HCT116 (cell line): ENCODE data around the gene GRAMD4. TPM values are rescaled to one million over a fixed set of nuclear protein-coding genes. Genes with fewer than 3 reads are reported as not detected.
A peak's percentile ranks its signal among the peaks of the same experiment; 100 is the strongest.

ENCODE experiments used
- ATAC-seq: fragments of 200-7000 bp; cut with Tn5 transposase; 2 replicates; pipeline ENCODE4 v1.9.1; 2020; ENCODE audit warnings: mild to moderate bottlenecking, moderate library complexity
- BruUV-seq: library from RNA; stranded (reverse); fragments of 400-500 nt; replicated peaks from 2 replicates; lab custom pipeline; 2021; lab: Mats Ljungman, UMichigan
- CTCF ChIA-PET: fragments of 300-600 bp; sonication (Branson Sonifier 250); formaldehyde crosslinking; loops from one replicate; lab custom pipeline; 2021; ENCODE audit warnings: antibody characterized with exemption; lab: Charles Lee
- POLR2A ChIA-PET: fragments of 300-600, 350-600 bp; sonication (Branson Sonifier 250); formaldehyde crosslinking; loops from one replicate; lab custom pipeline; 2021; ENCODE audit warnings: antibody characterized with exemption; lab: Charles Lee
- RAD21 ChIA-PET, 2 experiments: fragments of 300-600 bp; sonication (Branson Sonifier 250); formaldehyde crosslinking; loops; one replicate each; lab custom pipeline; 2023; ENCODE audit warnings: low total read pairs in 2 of 2; ENCODE audit not compliant: uncharacterized antibody in 2 of 2, unreplicated experiment in 2 of 2, low non-redundant PET in 1 of 2; lab: Charles Lee
- DNase-seq: peaks from one replicate; pipeline ENCODE4 v3.0.0-alpha.2; 2010; ENCODE audit warnings: low read depth, low spot score
- H2AFZ ChIP-seq: fragments of 200-600 bp; shearing (Covaris generic), sonication (generic); 2 replicates; pipeline ENCODE4 v1.6.1; 2017; ENCODE audit warnings: low read depth, mixed run types, mixed read lengths, antibody characterized with exemption, low read length; ENCODE audit not compliant: poor library complexity, severe bottlenecking
- H3K27ac ChIP-seq: 2 replicates; pipeline ENCODE4 v1.5.1; 2012; ENCODE audit warnings: low read depth, low read length
- H3K27me3 ChIP-seq: fragments of 200-600 bp; sonication (generic); 2 replicates; pipeline ENCODE4 v1.6.1; 2016; ENCODE audit warnings: mixed run types, low read length, mixed read lengths; ENCODE audit not compliant: insufficient read depth
- H3K36me3 ChIP-seq, 2 experiments: fragments of 200-500 bp in 1 of 2; fragments of 200-600 bp in 1 of 2; sonication (Bioruptor generic) in 1 of 2; sonication (generic) in 1 of 2; 2 replicates each; pipeline versions ENCODE4 v1.5.1 to v1.6.1; 2014 to 2016; ENCODE audit warnings: low read length in 2 of 2, inconsistent platforms in 1 of 2, mixed read lengths in 1 of 2, mixed run types in 1 of 2; ENCODE audit not compliant: insufficient read depth in 2 of 2, control insufficient read depth in 1 of 2
- H3K4me1 ChIP-seq, 2 experiments: fragments of 200-600 bp in 1 of 2; sonication (generic) in 1 of 2; 2 replicates each; pipeline versions ENCODE4 v1.5.1 to v1.6.1; 2012 to 2017; ENCODE audit warnings: low read length in 2 of 2, inconsistent platforms in 1 of 2, mild to moderate bottlenecking in 1 of 2, mixed read lengths in 1 of 2, mixed run types in 1 of 2, moderate library complexity in 1 of 2; ENCODE audit not compliant: insufficient read depth in 2 of 2, control insufficient read depth in 1 of 2
- H3K4me2 ChIP-seq: fragments of 200-600 bp; sonication (generic); 2 replicates; pipeline ENCODE4 v1.6.1; 2017; ENCODE audit warnings: mixed run types, low read length, mixed read lengths
- H3K4me3 ChIP-seq, 2 experiments: fragments of 200-600 bp in 1 of 2; sonication (generic) in 1 of 2; replicated peaks in 1 of 2; 2 replicates each; pipeline ENCODE4 v1.5.1; 2011 to 2016; ENCODE audit warnings: low read length in 2 of 2, control low read depth in 1 of 2, low read depth in 1 of 2, mild to moderate bottlenecking in 1 of 2, mixed read lengths in 1 of 2, mixed run types in 1 of 2
- H3K79me2 ChIP-seq: fragments of 200-600 bp; sonication (generic); 2 replicates; pipeline ENCODE4 v1.6.1; 2017; ENCODE audit warnings: mild to moderate bottlenecking, mixed run types, low read length, moderate library complexity, mixed read lengths; ENCODE audit not compliant: insufficient read depth
- H3K9ac ChIP-seq: fragments of 200-600 bp; sonication (generic); 2 replicates; pipeline ENCODE4 v1.6.1; 2016; ENCODE audit warnings: low read length, mixed read lengths
- H3K9me2 ChIP-seq: fragments of 200-600 bp; sonication (generic), shearing (Covaris generic); 2 replicates; pipeline ENCODE4 v1.6.1; 2017; ENCODE audit warnings: mixed run types, mild to moderate bottlenecking, moderate library complexity; ENCODE audit not compliant: insufficient read depth
- H3K9me3 ChIP-seq, 2 experiments: fragments of 200-500 bp in 1 of 2; fragments of 200-600 bp in 1 of 2; sonication (Bioruptor generic) in 1 of 2; sonication (generic) in 1 of 2; 2 replicates each; pipeline ENCODE4 v1.6.1; 2014 to 2017; ENCODE audit warnings: low read length in 2 of 2, mixed read lengths in 2 of 2, inconsistent platforms in 1 of 2, low read depth in 1 of 2, mild to moderate bottlenecking in 1 of 2, mixed run types in 1 of 2, moderate library complexity in 1 of 2; ENCODE audit not compliant: control insufficient read depth in 1 of 2, insufficient read depth in 1 of 2
- H4K20me1 ChIP-seq: fragments of 200-600 bp; sonication (generic), shearing (Covaris generic); 2 replicates; pipeline ENCODE4 v1.6.1; 2017; ENCODE audit warnings: mixed run types, mild to moderate bottlenecking, moderate library complexity; ENCODE audit not compliant: insufficient read depth
- ATF3 ChIP-seq: IDR thresholded peaks from 2 replicates; pipeline ENCODE4 v1.6.1; 2012
- CEBPB ChIP-seq: IDR thresholded peaks from 2 replicates; pipeline ENCODE4 v1.6.1; 2012; ENCODE audit warnings: low read depth
- EGR1 ChIP-seq: IDR thresholded peaks from 2 replicates; pipeline ENCODE4 v1.6.1; 2012; ENCODE audit warnings: low read depth
- ELF1 ChIP-seq: IDR thresholded peaks from 2 replicates; pipeline ENCODE4 v1.6.1; 2012; ENCODE audit warnings: low read depth, borderline replicate concordance
- EZH2 ChIP-seq: fragments of 200-600 bp; sonication (generic); IDR thresholded peaks from 2 replicates; pipeline ENCODE4 v1.6.1; 2017; ENCODE audit warnings: antibody characterized with exemption, mixed run types
- EZH2phosphoT487 ChIP-seq: fragments of 200-600 bp; IDR thresholded peaks from 2 replicates; pipeline ENCODE4 v1.6.1; 2018; ENCODE audit warnings: antibody characterized with exemption, borderline replicate concordance
- FOSL1 ChIP-seq: IDR thresholded peaks from 2 replicates; pipeline ENCODE4 v1.6.1; 2012; ENCODE audit warnings: low read depth
- JUND ChIP-seq: IDR thresholded peaks from 2 replicates; pipeline ENCODE4 v1.6.1; 2012
- MAX ChIP-seq: IDR thresholded peaks from 2 replicates; pipeline ENCODE4 v1.6.1; 2012
- POLR2A ChIP-seq: IDR thresholded peaks from 2 replicates; pipeline ENCODE4 v1.7.0; 2011; ENCODE audit warnings: borderline replicate concordance; ENCODE audit not compliant: insufficient read depth, insufficient read length; ENCODE audit errors: extremely low read depth
- RAD21 ChIP-seq: IDR thresholded peaks from 2 replicates; pipeline ENCODE4 v1.6.1; 2012; ENCODE audit warnings: low read depth, mild to moderate bottlenecking
- SIN3A ChIP-seq: IDR thresholded peaks from 2 replicates; pipeline ENCODE4 v1.6.1; 2012; ENCODE audit warnings: low read depth
- SP1 ChIP-seq: IDR thresholded peaks from 2 replicates; pipeline ENCODE4 v1.6.1; 2012; ENCODE audit warnings: low read depth
- SRF ChIP-seq: IDR thresholded peaks from 2 replicates; pipeline ENCODE4 v1.6.1; 2012; ENCODE audit warnings: low read depth
- YY1 ChIP-seq: IDR thresholded peaks from 2 replicates; pipeline ENCODE4 v1.6.1; 2011; ENCODE audit warnings: low read length, low read depth, moderate library complexity, mild to moderate bottlenecking; ENCODE audit not compliant: insufficient replicate concordance; ENCODE audit errors: extremely low read depth
- ZBTB33 ChIP-seq: IDR thresholded peaks from 2 replicates; pipeline ENCODE4 v1.6.1; 2011; ENCODE audit warnings: mild to moderate bottlenecking, low read length, moderate library complexity; ENCODE audit not compliant: insufficient replicate concordance; ENCODE audit errors: extremely low read depth
- ZFX ChIP-seq: fragments of 450-650 bp; IDR thresholded peaks from 2 replicates; pipeline ENCODE4 v1.6.1; 2017
- intact Hi-C: fragments of 100-400 bp; cut with micrococcal nuclease; formaldehyde crosslinking; loops from 2 replicates; pipeline ENCODE4 v1.10.0; 2022
- total RNA-seq: library from RNA; stranded (reverse); gene quantifications from one replicate; pipeline ENCODE4 v1.2.1, GENCODE V29; 2021; ENCODE audit not compliant: unreplicated experiment

Gene GRAMD4
- total RNA-seq, 1 experiment from 2014 or later: 25.8 TPM

GRCh38 chr22:46659791-46660186 lies 39.6 kb downstream of the GRAMD4 start:
- H3K9ac ChIP-seq: no peak overlapping the region
- ATAC-seq (no peak), DNase-seq (no peak)
- H3K9me2 ChIP-seq: no peaks in the 10 kb centered on the region
- H3K4me2 ChIP-seq: no peak overlapping the region
- H2AFZ ChIP-seq: no peak overlapping the region
- no peaks in the 10 kb centered on the region for H3K27me3 ChIP-seq
- no peaks in the 10 kb centered on the region for H3K9me3 ChIP-seq
- POLR2A ChIA-PET: no interaction called here
- CTCF ChIA-PET: interaction anchor here (1.8 kb wide), 1 partner anchor 96 kb away, joined by 7 read pairs; no protein-coding TSS in a partner anchor
- no peaks in the 10 kb centered on the region for H3K36me3 ChIP-seq
- RAD21 ChIA-PET: no interaction called here
- no peak overlapping the region for H3K27ac ChIP-seq
- H3K79me2 ChIP-seq: no peaks in the 10 kb centered on the region
- peaks cover 23 to 25% of the 10 kb centered on the region in 2 experiments for H3K4me1 ChIP-seq
- TF ChIP-seq POLR2A: no peak
- no peak for TF ChIP-seq ATF3
- TF ChIP-seq SP1: no peak
- no peak for TF ChIP-seq ZFX
- no peak for TF ChIP-seq MAX
- intact Hi-C loops: loop anchor here (5.0 kb wide), 1 partner anchor 97 kb away; no protein-coding TSS in a partner anchor
- no peaks in the 10 kb centered on the region for H4K20me1 ChIP-seq
- BruUV-seq: no TSS peak
- H3K4me3 ChIP-seq: no peak overlapping the region

GRCh38 chr22:46660604-46661201 lies 40.5 kb downstream of the GRAMD4 start:
- Histone ChIP-seq H3K79me2 (no peaks in the 10 kb centered on the region), H3K9me3 (no peaks in the 10 kb centered on the region), H3K36me3 (no peaks in the 10 kb centered on the region), H3K4me1 (peaks cover 23 to 25% of the 10 kb centered on the region in 2 experiments), H3K4me3 (no peak overlapping the region), H3K9ac (no peak overlapping the region), H3K27me3 (no peaks in the 10 kb centered on the region), H3K27ac (peak overlapping the region; percentile 45; the same call in 1 of the 2 replicates), H2AFZ (no peak overlapping the region), H3K4me2 (peak overlapping the region; percentile 53), H4K20me1 (no peaks in the 10 kb centered on the region), H3K9me2 (no peaks in the 10 kb centered on the region)
- POLR2A ChIA-PET: interaction anchor here (1.2 kb wide), 1 partner anchor 98 kb away, joined by 4 read pairs; no protein-coding TSS in a partner anchor
- intact Hi-C loops: loop anchor here (5.0 kb wide), 1 partner anchor 98 kb away; no protein-coding TSS in a partner anchor
- CTCF ChIA-PET: interaction anchor here (1.8 kb wide), 1 partner anchor 97 kb away, joined by 7 read pairs; no protein-coding TSS in a partner anchor
- RAD21 ChIA-PET: interaction anchor here in 1 of 2 experiments (0.6 kb wide), 1 partner anchor 97 kb away, joined by 4 read pairs; no protein-coding TSS in a partner anchor
- DNase-seq (no peak), ATAC-seq (peak; percentile 52)
- no TSS peak for BruUV-seq
- TF ChIP-seq ZBTB33 (no peak), SIN3A (no peak), FOSL1 (no peak), ATF3 (no peak), EZH2 (no peak), MAX (no peak), ELF1 (no peak), EZH2phosphoT487 (no peak), RAD21 (no peak), JUND (no peak), CEBPB (no peak), EGR1 (no peak), SP1 (no peak), YY1 (no peak), SRF (no peak)
